ENCODE results near the gene CENPF. TPM values are rescaled to one million over a fixed set of nuclear protein-coding genes. Genes with fewer than 3 reads are reported as not detected.

CENPF gene
- total and polyA plus RNA-seq, 12 donors, result 0.15 to 8.7 (median 0.59) TPM

DNA sequence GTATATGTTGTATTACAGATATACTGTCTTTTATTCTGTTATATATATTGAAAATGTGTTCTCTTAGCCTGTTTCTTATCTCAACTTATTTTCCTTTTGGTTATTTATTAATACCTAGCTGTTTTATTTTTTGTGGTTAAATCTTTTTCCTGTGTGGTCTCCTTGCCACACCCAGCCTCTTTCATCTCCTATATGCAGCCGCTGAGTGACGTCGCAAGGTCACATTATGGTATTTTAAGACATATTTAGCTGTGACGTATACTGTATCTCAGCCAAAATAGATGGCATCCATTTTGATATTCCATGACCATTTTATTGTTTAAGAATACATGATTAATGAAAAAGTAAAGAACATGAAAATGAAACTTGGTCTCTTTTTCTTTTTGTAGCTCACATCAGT lies 29.1 kb downstream of the CENPF start:
- 92 to 94% methylated on average over 4 of the region's 4 CpGs for WGBS, 2 donors
- Histone ChIP-seq H3K9me3 (no peaks in the 10 kb centered on the region), H3K27ac (no peak overlapping the region), H3K36me3 (peaks cover 0 to 75% (median 0%) of the 10 kb centered on the region in 9 donors), H3K27me3 (no peaks in the 10 kb centered on the region), H3K4me3 (no peak overlapping the region), H3K4me1 (no peaks in the 10 kb centered on the region)
- intact Hi-C loops (cut with DNase I), result loop anchor here in 4 of 10 donors (10.0 kb wide), 2 partner anchors 417 to 893 kb away; no protein-coding TSS in a partner anchor
- TF ChIP-seq, protein P1, sequence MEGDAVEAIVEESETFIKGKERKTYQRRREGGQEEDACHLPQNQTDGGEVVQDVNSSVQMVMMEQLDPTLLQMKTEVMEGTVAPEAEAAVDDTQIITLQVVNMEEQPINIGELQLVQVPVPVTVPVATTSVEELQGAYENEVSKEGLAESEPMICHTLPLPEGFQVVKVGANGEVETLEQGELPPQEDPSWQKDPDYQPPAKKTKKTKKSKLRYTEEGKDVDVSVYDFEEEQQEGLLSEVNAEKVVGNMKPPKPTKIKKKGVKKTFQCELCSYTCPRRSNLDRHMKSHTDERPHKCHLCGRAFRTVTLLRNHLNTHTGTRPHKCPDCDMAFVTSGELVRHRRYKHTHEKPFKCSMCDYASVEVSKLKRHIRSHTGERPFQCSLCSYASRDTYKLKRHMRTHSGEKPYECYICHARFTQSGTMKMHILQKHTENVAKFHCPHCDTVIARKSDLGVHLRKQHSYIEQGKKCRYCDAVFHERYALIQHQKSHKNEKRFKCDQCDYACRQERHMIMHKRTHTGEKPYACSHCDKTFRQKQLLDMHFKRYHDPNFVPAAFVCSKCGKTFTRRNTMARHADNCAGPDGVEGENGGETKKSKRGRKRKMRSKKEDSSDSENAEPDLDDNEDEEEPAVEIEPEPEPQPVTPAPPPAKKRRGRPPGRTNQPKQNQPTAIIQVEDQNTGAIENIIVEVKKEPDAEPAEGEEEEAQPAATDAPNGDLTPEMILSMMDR (IDR thresholded peaks at IDR 0.05), result no peak
- ATAC-seq (no peak), DNase-seq (no peak)

GRCh38 chr1:214633686-214634085 lies 30.7 kb downstream of the CENPF start:
- Histone ChIP-seq H3K4me3 (no peak overlapping the region), H3K4me1 (no peaks in the 10 kb centered on the region), H3K27me3 (no peaks in the 10 kb centered on the region), H3K36me3 (peaks cover 0 to 81% (median 0%) of the 10 kb centered on the region in 9 donors), H3K9me3 (no peaks in the 10 kb centered on the region), H3K27ac (no peak overlapping the region)
- ATAC-seq (no peak), DNase-seq (no peak)
- WGBS, 2 donors, result 90 to 92% methylated on average over 5 of the region's 5 CpGs
- intact Hi-C loops (cut with DNase I), result loop anchor here in 4 of 10 donors (10.0 kb wide), 2 partner anchors 419 to 891 kb away; no protein-coding TSS in a partner anchor
- TF ChIP-seq, protein P1 (IDR thresholded peaks at IDR 0.05), result no peak

GRCh38 chr1:214634267-214634666 lies 31.3 kb downstream of the CENPF start:
- Histone ChIP-seq H3K4me3 (no peak overlapping the region), H3K27ac (no peak overlapping the region), H3K4me1 (no peaks in the 10 kb centered on the region), H3K36me3 (peaks cover 0 to 81% (median 0%) of the 10 kb centered on the region in 9 donors), H3K9me3 (no peaks in the 10 kb centered on the region), H3K27me3 (no peaks in the 10 kb centered on the region)
- TF ChIP-seq, protein P1 (IDR thresholded peaks at IDR 0.05), result no peak
- DNase-seq (no peak), ATAC-seq (no peak)
- intact Hi-C loops (cut with DNase I), result loop anchor here in 4 of 10 donors (10.0 kb wide), 2 partner anchors 419 to 891 kb away; no protein-coding TSS in a partner anchor

- DNase-seq, result no peak
- no peak overlapping the region for H3K4me3 ChIP-seq
- WGBS, 2 donors, result 96 to 97% methylated on average over 3 of the region's 3 CpGs
- no peaks in the 10 kb centered on the region for H3K27me3 ChIP-seq
- H3K36me3 ChIP-seq, result peaks cover 0 to 82% (median 0%) of the 10 kb centered on the region in 9 donors
- intact Hi-C loops (cut with DNase I), result loop anchor here in 5 of 10 donors (5.0 to 10.0 kb wide), 3 partner anchors 420 to 890 kb away; no protein-coding TSS in a partner anchor
- H3K27ac ChIP-seq, result no peak overlapping the region
- no peak for ATAC-seq
- TF ChIP-seq, protein P1 (IDR thresholded peaks at IDR 0.05), result no peak
- no peaks in the 10 kb centered on the region for H3K4me1 ChIP-seq
- H3K9me3 ChIP-seq, result no peaks in the 10 kb centered on the region
These were observed 32.1 kb downstream of the CENPF start for GRCh38 chr1:214635086-214635485.
